Measurements from ENCODE around the gene SORCS2.

- TF ChIP-seq CTCF (IDR thresholded peaks at IDR 0.05; ENCODE audit: insufficient read depth, low read depth, low read length) (no peak), EZH2 (IDR thresholded peaks at IDR 0.05; ENCODE audit: insufficient read depth, low read length) (no peak)
Observed at GRCh38 chr4:7272404-7272803, 80.1 kb downstream of the SORCS2 start.

Measured in astrocyte (in vitro differentiated cells and primary cell).